ENCODE results near the gene KCNJ10. TPM values are rescaled to one million over a fixed set of nuclear protein-coding genes. Genes with fewer than 3 reads are reported as not detected.

KCNJ10 gene
- total RNA-seq: not detected
- long read RNA-seq: 0 reads

DNA sequence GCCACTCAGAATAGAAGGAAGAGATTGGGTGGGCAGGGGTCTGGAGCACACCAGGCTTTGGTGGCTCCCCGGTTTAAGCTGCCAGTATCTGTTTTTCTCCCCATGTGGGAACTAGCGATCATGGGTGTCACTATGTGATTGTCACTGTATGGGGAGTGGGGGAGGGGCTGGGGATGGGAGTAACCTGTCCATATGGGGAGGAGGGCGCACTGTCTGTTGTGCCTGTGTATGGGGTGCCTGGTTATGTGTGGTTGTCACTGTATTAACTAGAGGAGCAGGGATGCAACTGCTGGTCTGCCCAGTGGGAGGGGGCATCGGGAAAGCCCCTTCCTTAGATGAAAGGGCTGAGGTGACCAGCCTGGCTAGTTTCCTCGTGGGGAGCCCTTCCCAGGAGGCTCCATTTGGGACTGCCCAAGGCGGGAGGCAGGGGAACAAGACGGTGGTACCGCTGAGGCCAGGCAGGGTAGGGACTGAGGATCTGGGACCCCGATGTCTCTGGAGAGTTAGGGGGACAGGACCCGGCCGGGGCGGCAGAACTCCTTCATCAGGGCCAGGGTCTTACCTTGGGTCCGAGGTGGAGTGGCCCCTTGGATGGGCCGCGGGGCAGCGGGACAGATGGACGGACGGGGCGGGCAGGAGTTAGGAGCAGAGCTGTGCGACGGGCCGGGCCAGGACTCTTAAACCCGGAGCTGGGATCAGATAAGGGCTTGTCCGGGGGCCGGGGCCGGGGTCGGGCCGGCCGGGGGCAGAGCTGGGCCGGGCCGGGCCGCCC is at the start of gene KCNJ10:
Gene KCNJ10, minus strand, starts transcription at position 701 of the 772 bp plus-strand sequence. CDS start 27,628 bp downstream, outside the sequence.
- H3K4me3 ChIP-seq: peak within 1 kb of the TSS; percentile 50
- peaks cover 5% of the 10 kb centered on the region for H3K4me1 ChIP-seq
- intact Hi-C loops (cut with DNase I): no loop called here
- H3K27me3 ChIP-seq: no peaks in the 10 kb centered on the region
- TF ChIP-seq, protein P1, sequence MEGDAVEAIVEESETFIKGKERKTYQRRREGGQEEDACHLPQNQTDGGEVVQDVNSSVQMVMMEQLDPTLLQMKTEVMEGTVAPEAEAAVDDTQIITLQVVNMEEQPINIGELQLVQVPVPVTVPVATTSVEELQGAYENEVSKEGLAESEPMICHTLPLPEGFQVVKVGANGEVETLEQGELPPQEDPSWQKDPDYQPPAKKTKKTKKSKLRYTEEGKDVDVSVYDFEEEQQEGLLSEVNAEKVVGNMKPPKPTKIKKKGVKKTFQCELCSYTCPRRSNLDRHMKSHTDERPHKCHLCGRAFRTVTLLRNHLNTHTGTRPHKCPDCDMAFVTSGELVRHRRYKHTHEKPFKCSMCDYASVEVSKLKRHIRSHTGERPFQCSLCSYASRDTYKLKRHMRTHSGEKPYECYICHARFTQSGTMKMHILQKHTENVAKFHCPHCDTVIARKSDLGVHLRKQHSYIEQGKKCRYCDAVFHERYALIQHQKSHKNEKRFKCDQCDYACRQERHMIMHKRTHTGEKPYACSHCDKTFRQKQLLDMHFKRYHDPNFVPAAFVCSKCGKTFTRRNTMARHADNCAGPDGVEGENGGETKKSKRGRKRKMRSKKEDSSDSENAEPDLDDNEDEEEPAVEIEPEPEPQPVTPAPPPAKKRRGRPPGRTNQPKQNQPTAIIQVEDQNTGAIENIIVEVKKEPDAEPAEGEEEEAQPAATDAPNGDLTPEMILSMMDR (IDR thresholded peaks at IDR 0.05): no peak
- DNase-seq (no peak), ATAC-seq (no peak)
- H3K36me3 ChIP-seq: no peaks in the 10 kb centered on the region
- no peak within 1 kb of the TSS for H3K27ac ChIP-seq
- no peaks in the 10 kb centered on the region for H3K9me3 ChIP-seq

DNA sequence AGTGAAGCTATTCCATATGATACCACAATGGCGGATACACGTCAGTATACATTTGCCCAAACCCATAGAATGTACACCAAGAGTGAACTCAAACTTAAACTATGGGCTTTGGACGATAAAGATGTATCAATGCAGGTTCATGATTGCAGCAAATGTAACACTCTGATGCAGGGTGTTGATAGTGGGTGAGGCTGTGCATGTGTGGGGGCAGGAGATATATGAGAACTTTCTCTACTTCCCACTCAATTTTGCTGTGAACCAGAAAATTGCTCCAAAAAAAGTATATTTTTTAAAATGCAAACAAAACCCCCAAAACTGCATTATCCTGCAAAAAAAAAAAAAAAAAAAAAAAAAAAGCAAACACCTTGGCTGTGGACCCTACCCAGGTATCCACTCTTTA is 49.0 kb upstream of the KCNJ10 start:
- DNase-seq (no peak), ATAC-seq (no peak)
- H3K27me3 ChIP-seq: no peaks in the 10 kb centered on the region
- TF ChIP-seq, protein P1 (IDR thresholded peaks at IDR 0.05): no peak
- intact Hi-C loops (cut with DNase I): no loop called here
- H3K36me3 ChIP-seq: no peaks in the 10 kb centered on the region
- H3K4me1 ChIP-seq: no peaks in the 10 kb centered on the region
- no peaks in the 10 kb centered on the region for H3K9me3 ChIP-seq
- no peak overlapping the region for H3K4me3 ChIP-seq
- H3K27ac ChIP-seq: no peak overlapping the region

DNA sequence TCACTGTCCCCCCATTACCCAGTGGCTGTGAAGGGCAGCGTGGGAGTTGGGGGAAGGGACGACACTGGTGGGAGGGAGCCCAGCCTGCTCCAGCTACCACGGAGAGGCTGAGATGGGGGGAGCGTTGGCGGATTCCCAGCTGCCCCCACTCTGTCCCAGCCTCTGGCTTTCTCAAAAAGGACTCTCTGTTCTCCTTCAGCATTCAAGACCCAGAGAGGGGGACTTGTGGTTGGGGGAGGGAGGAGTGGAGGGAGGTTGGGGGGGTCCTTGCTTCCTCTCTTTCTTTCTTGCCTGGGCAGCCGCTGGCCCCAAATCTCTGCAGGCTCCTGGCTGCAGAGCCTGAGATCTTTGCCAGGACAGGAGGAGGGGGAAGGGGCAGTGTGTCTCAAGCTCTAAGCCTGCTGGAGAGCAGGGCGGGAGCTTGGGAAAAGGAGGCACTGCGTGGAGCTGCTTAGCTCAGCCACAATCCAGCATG is 47.8 kb upstream of the KCNJ10 start:
- no peak overlapping the region for H3K4me3 ChIP-seq
- DNase-seq (no peak), ATAC-seq (peak; percentile 67)
- TF ChIP-seq, protein P1 (IDR thresholded peaks at IDR 0.05): no peak
- intact Hi-C loops (cut with DNase I): no loop called here
- no peaks in the 10 kb centered on the region for H3K4me1 ChIP-seq
- H3K27me3 ChIP-seq: no peaks in the 10 kb centered on the region
- no peak overlapping the region for H3K27ac ChIP-seq
- H3K36me3 ChIP-seq: no peaks in the 10 kb centered on the region
- no peaks in the 10 kb centered on the region for H3K9me3 ChIP-seq

DNA sequence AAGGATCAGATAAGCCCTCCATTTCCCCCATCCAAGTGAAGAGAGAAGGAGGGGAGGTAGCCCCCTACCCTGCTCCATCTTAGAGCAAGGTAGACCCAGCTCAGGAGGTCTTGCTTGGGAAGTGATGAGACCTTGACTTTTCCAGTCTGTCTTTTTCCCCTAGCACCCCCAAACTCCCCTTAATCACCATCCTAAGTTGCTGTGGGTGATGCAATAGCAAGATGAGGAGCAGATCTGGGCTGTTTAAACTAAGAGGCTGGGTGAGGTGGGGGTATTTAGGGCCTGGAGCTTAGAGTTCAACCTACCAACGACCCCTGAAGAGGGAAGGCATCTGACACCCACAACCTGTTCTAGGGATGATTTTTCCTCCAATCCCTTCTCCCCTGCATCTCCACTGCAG is 47.3 kb upstream of the KCNJ10 start:
- H3K4me1 ChIP-seq: no peaks in the 10 kb centered on the region
- TF ChIP-seq, protein P1 (IDR thresholded peaks at IDR 0.05): no peak
- H3K36me3 ChIP-seq: no peaks in the 10 kb centered on the region
- ATAC-seq: no peak
- intact Hi-C loops (cut with DNase I): no loop called here
- no peaks in the 10 kb centered on the region for H3K27me3 ChIP-seq
- no peaks in the 10 kb centered on the region for H3K9me3 ChIP-seq
- H3K27ac ChIP-seq: no peak overlapping the region
- no peak for DNase-seq
- no peak overlapping the region for H3K4me3 ChIP-seq

DNA sequence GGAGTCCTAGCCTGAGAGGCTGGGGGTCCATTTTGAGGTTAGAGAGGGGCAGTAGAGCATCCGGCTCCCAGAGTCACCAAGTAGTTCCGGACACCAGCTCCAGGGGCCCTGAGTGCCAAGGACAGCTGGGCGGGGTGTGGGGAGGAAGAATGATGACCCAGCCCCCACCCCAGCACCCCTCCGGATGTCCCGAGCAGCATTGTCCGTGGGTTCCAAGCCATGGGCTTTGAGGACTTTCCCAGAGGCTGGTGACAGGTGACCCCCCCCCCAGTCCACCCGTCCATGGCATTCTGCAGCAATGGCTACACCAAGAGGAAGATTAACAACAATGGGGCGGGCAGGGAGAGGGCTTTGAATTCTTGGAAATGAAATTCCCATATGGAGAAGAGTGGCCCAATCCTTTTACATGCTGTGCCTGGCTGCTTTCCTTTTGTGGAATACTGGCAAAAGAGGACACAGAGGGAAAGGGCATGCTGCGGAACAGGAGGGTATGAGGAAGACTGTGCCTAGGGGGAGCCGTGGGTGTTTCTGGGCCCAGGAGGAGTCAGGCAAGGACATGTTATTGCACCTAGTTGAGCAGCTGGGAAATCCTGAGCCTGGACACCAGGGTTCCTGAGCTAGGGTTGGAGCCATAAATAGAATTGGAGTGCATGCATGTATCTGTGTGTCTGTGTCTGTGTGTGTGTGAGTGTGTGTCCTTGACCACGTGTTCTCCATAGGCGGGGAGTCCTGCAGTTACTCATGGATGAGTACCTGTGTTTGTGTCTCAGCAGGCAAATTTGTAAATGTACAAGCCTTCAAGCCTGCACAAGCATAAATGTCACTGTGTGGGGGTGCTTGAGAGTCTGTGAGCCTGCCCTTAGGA is 46.6 kb upstream of the KCNJ10 start:
- TF ChIP-seq, protein P1 (IDR thresholded peaks at IDR 0.05): no peak
- intact Hi-C loops (cut with DNase I): no loop called here
- DNase-seq: no peak
- H3K9me3 ChIP-seq: no peaks in the 10 kb centered on the region
- ATAC-seq: no peak
- no peaks in the 10 kb centered on the region for H3K27me3 ChIP-seq
- H3K4me1 ChIP-seq: no peaks in the 10 kb centered on the region
- no peaks in the 10 kb centered on the region for H3K36me3 ChIP-seq
- H3K4me3 ChIP-seq: peak overlapping the region; percentile 8
- no peak overlapping the region for H3K27ac ChIP-seq
